Fibroblast of skin of right quadriceps (primary cell): ENCODE results near the gene CEP170B.
A peak's percentile ranks its signal among the peaks of the same experiment; 100 is the strongest.
"Not testable (repeated sequence)": the region's sequence is repeated elsewhere in the genome, so short reads cannot be mapped to it uniquely, and the experiment has no call there.

Experiments
- DNase-seq: peaks from one replicate; pipeline ENCODE4 v3.0.0-alpha.2; 2013

Gene CEP170B

DNA sequence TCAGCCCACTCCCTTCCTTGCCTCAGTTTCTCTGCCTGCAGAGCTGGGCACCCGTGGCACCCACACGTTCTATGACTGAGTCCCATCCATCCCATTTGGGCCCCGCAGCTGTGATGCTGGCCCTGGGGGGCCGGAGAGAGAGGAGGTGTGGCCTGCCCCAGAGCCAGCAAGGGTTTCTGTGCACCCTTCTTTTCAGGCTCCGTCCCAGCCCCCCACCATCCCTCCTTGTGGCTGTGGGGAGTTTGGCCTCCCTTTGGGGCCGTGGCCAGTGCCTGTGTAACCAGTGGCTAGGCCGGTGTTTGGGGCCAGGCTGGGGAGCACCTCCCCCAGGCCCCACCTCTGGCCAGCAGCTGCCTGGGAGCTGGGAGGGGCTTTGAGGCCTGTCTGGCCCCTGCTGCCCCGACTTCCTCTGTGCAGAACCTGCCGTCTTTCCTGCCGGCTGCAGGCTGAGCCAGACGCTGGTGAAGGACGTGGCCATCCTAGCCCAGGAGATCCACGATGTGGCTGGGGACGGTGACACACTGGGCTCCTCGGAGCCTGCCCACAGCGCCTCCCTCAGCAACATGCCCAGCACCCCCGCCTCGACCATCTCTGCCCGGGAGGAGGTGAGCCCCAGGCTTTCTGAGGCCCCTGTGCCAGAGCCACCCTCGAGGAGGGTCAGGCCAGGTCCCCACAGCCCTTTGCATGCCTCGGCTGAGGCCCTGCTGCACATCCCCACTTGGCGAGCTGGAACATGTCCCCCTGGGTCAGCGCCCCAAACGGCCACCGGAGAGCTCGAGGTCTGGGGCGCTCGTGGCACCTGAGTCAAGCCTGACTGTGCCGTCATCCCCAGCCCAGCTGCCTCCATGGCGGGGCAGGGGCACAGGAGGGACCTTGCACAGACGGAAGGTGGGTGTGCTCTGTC lies 27.7 kb downstream of the CEP170B start:
- no peak for DNase-seq

DNA sequence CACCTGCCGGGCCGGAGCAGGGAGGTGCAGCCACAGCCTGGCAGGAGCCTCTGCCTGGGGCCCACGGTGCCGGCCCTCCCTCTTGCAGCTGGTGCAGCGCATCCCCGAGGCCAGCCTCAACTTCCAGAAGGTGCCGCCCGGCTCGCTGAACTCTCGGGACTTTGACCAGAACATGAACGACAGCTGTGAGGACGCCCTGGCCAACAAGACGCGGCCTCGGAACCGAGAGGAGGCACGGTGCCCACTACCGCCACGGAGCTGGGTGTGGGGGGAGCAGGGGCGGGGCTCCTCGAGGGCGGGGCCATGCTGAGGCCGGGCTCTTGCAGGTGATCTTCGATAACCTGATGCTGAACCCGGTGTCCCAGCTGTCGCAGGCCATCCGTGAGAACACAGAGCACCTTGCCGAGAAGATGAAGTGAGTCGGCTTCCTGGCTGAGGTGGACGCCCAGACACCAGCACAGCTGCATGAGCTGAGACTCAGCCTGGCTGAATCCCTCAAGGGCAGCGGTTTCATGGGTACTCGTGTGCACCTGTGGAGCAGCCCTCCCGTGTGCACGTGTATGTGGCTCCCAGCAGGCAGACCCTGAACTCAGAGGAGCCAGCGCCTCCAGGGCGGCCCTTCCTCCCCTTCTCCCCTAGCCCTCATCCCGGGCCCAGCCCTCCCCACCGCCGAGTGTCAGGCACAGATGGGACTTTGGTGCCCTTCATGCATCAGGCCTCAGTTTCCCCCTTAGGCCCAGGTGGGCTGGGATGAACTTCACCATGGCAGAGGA lies 28.6 kb downstream of the CEP170B start:
- DNase-seq, result no peak

DNA sequence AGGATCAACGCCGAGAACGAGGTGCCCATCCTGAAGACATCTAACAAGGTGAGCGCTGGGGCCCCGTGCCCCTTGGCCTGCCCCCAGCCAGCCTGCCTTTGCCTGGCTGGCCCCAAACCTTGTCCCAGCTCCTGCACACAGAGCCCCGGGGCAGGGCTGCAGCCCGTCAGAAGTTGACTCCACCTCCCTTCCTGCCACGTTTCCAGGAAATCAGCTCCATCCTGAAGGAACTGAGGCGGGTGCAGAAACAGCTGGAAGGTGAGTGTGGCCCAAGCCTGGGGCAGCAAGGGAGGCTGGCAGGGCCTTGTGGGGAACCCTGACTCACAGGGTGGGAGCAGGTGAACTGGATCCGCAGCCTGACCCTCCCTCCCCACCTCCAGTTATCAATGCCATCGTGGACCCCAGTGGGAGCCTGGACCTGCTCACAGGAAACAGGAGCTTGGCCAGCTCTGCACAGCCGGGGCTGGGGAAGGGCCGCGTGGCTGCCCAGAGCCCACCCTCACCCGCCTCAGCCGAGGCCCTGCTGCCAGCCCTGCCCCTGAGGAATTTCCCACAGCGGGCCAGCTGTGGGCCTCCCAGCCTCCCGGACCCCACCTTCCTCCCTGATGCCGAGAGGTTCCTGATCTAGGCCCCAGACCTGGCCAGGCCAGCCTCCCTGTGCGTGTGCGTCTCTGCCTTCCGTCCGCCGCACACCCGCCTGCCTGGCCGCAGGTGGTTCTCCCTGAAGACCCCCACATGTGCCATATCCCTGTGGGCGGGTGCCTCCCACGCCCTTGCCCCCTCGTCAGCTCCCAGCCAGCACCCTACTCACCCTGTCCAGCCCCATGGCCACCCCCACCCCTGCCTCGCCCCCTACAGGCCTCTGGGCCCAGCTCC lies 29.5 kb downstream of the CEP170B start:
- DNase-seq, result no peak

DNA sequence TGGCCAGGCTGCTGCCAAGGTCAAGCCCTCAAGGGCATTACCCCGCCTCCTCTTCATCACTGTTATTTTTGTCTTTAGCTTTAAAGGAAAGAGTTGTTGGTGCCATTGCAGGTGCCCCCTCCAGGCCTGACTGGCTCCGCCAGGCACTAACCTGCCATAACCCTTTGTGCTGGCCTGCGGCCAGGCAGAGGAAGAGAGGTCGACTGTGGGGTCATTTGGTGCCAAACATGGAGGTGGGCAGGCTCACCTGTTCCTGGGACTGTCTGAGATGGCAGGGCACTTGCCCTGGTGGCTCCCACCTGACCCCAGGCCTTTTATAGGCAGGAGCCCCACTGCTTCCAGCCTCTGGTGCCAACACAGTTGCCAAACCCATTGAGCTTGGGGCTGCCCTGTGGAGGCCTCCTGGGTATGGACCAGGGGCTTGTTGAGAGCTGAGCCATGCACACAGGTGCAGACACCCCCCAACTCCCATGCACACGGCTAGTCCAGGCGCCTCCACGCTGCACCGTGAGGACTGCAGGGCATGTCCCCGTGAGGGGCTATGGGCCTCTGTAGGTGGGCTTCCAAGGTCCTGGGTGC lies 30.2 kb downstream of the CEP170B start:
- DNase-seq, result no peak

DNA sequence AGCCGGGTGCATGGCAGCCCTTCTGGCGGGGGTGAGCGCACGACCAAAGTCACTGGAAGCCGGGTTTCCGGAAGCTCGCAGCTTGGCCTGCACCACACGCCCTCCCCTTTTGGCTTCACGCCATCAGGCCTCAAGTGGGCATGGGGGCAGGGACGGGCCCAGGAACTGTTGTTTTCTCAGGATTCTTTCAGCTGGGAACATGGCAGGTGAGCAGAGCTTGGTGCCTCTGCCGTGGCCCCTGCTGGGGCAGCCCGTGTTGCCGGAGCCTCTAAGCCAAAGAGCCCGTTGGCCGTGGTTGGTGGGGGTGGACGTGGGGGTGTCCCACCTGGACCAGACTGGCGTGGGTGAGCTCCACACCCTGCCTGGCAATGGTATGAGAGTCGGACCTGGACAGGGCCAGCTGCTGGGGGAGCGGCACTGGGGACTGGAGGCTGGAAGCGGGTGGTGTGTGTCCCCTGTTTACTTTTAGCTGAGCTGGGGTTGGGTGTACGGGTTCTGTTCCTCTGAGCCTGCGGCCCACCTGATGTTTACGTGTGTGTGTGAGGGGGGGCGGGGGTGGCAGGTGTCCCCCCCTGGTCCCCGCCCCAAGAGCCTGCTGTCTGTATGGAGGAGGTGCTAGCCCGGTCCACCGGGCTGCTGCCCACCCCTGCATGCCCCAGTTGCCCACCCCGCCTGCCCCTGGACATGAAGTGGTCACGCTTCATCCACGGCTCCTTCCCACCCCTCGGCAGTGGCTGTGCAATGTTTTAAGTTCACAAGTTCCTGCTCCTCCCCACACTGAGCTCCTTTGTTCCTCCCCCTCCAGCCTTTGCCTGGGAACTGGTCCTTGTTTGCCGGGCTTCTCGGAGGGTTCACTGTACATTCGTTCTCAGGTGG lies 31.0 kb downstream of the CEP170B start:
- DNase-seq, result no peak

DNA sequence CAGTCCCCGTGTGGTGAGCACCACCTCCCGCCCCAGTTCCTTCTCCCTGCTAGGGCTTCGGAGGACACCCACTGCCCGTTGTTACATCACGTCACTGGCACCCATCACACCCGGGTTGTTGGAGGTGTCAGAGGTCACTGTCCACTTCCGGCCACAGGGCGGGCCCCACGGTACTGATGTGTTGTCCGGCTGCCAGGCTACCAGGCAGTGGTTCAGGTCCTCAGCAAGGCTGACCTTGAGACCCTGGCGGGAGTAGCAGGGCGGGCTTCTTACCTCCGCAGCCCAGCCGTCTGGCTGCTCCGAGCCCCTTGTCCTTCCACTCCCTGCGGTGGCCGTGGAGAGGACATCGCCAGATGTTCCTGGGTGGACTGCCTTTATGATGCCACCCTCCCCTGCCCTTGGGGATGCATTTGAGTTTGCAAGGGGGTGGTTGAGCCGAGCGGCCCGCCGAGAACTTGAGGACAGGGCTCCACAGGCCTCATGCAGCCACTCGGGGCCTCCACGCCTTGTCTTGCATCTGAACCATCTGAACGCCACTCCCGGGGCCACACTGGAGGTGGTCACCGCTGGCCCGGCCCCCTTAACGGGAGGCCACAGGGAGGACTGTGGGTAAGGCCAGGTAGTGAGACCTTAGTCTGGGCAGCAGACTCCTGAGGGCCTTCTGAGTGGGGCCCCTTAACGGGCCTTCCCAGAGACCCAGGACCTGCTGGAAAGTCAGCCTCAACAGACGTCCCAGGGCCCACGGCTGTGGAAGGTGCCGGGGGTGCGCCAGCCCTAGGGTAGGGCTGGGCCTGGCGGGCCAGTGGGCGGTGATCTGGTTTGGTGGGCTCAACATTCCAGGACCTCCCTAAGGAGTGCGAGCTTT lies 32.5 kb downstream of the CEP170B start:
- no peak for DNase-seq

- no peak for DNase-seq
Observed at GRCh38 chr14:104898195-104898558, 33.1 kb downstream of the CEP170B start.

DNA sequence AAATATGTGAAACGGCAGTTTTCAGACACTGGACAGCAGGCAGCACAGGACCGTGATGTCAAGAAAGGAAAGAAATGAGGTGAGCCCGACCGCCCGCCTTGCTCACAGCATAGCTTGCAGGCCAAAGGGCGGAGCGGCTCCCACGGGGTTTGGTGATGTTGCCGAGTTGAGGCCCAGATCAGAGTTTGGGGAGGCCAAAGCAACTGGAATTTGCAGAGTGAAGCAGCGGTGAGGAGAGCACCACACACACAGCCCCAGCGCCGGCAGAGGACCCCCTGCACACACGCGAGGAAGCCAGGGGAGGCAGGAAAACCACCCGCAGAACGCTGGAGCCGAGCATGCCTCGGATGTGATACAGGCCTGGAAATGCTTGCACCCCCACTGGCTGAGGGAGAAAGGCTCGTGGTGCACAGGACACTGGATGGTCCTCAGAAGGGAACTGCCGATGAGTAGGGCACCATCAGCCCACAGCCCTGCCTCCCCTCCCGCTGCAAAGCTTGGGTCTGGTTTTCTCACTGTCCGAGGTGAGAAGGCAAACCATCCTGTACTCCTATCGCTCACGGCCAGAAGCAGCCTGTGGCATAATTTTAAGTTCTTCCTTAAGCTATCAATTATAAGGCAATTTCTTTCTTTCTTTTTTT lies 33.9 kb downstream of the CEP170B start:
- DNase-seq, result peak; percentile 8

- no peak for DNase-seq
Observed at GRCh38 chr14:104899781-104900180, 34.7 kb downstream of the CEP170B start.

DNA sequence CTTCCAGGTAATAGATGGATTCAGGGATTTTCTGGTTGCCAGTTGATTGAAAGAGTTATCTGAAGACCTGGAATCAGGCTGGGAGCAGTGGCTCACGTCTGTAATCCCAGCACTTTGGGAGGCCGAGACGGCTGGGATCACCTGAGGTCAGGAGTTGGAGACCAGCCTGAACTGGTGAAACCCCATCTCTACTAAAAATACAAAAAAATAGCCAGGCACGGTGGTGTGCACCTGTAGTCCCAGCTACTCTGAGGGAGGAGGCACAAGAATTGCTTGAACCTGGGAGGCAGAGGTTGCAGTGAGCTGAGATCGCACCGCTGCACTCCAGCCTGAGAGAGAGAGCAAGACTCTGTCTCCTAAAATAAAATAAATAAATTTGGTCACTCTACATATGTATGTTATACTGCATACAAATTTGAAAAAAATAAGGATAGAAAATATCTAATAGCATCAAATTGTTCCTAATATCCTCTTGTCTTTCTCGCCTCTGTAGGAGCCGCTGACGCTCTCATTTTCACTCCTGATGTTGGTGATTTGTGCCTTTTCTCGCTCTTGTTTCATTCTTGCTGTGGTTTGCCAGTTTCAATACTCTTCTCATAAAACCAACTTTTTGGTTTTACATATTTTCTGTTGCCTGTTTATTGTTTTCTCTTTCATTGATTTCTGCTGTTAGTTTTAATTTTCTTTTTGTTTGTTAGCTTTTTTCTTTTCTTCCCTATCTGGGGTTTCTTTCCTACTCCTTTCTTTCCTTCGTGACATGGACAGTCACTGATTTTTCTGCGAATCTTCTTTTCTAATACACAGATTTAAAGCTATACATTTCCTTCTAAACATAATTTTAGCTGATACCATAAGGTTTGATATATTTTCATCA lies 35.8 kb downstream of the CEP170B start:
- no peak for DNase-seq

- no peak for DNase-seq
Observed at GRCh38 chr14:104903990-104904389, 38.9 kb downstream of the CEP170B start.

GRCh38 chr14:104904650-104905578 lies 39.8 kb downstream of the CEP170B start:
- DNase-seq, result not testable (repeated sequence)

DNA sequence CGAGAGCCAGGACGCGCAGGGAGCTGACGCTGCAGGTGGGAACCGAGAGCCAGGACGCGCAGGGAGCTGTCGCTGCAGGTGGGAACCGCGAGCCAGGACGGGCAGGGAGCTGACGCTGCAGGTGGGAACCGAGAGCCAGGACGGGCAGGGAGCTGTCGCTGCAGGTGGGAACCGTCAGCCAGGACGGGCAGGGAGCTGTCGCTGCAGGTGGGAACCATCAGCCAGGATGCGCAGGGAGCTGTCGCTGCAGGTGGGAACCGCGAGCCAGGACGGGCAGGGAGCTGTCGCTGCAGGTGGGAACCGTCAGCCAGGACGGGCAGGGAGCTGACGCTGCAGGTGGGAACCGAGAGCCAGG lies 40.5 kb downstream of the CEP170B start:
- DNase-seq, result not testable (repeated sequence)

DNA sequence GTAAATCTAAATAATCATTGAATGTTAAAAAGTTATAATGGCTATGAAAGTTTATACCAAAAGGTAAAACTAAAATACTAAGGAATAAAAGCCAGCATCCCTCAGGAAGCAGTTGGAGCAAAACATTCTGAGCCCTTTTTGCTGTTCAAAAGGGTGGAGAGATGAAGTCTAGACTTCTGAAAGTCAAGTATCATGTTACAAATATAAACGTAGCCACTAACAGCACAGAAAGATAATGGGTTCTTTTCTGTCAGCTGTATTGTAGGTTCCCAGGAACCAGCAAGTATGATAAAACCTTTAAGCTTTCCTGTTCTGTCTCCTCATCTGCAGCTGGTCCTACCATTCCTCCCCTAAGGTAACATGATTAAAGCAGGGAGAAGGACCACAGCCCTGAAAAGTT lies 43.2 kb downstream of the CEP170B start:
- no peak for DNase-seq

GRCh38 chr14:104912053-104912452 lies 47.0 kb downstream of the CEP170B start:
- DNase-seq, result no peak

GRCh38 chr14:104913435-104913834 lies 48.4 kb downstream of the CEP170B start:
- DNase-seq, result no peak

- no peak for DNase-seq
Observed at GRCh38 chr14:104917116-104917515, 52.0 kb downstream of the CEP170B start.

GRCh38 chr14:104917993-104918392 lies 52.9 kb downstream of the CEP170B start:
- DNase-seq, result no peak
